ENCODE data around the gene KCNQ1. TPM values are rescaled to one million over a fixed set of nuclear protein-coding genes. Genes with fewer than 3 reads are reported as not detected.

Gene KCNQ1
- total and polyA plus RNA-seq, 9 of the 15 experiments (the other 6 are each of a cell fraction or from before 2014, with no cell fraction given), result 0.44 TPM; not detected in 8

DNA sequence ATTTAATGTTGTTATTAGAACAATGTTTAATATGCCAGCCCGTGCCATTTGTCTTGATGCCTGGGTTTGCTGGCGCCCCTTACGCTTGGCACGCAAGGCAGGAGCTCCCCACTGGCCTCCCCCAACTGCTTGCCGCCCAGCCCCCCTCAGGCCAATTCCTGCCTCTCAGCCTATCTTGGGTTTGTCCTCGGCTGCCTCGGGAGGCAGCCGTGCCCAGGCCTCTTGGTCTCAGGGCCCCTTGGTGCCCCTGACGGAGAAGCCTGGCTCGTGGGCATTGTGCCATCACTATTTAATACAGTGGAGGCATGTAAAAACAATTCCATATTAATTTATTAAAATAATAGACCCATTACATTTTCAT lies 135.2 kb downstream of the KCNQ1 start:
- no peaks in the 10 kb centered on the region for H3K9me3 ChIP-seq (replicated peaks; ENCODE audit: control insufficient read depth, insufficient read depth, low read depth, low read length)
- H3K4me1 ChIP-seq (replicated peaks in 1 of 2; ENCODE audit: control insufficient read depth in 2 of 2, insufficient read depth in 2 of 2, low read length in 2 of 2), result peaks cover 0 to 58% of the 10 kb centered on the region in 2 experiments; a peak in 2 of 5 replicates
- H4K20me1 ChIP-seq (replicated peaks; ENCODE audit: control insufficient read depth, insufficient read depth, low read length), result peaks cover 10% of the 10 kb centered on the region; the same call in 1 of the 2 replicates
- no peak for DNase-seq (ENCODE audit: extremely low read depth in 1 of 4, low spot score in 3 of 4)
- H3K4me3 ChIP-seq, result no peak overlapping the region
- ChIA-PET CTCF (ENCODE audit: low intra/inter-chr PET ratio) (no interaction called here), POLR2A (interaction anchor here (1.3 kb wide), 1 partner anchor 18 kb away, joined by 3 read pairs; no protein-coding TSS in a partner anchor)
- H3K9me1 ChIP-seq (ENCODE audit: control insufficient read depth, insufficient read depth, low read length), result no peaks in the 10 kb centered on the region
- in situ Hi-C loops (cut with MboI) (no loop called here), intact Hi-C loops (cut with micrococcal nuclease) (no loop called here)
- no peak overlapping the region for H3K27ac ChIP-seq (ENCODE audit: extremely low read depth, low read depth, low read length)
- H3K36me3 ChIP-seq (ENCODE audit: control insufficient read depth, insufficient read depth, low read length), result no peaks in the 10 kb centered on the region
- H2AFZ ChIP-seq (ENCODE audit: low read depth, low read length), result no peak overlapping the region
- peaks cover 4 to 53% of the 10 kb centered on the region in 2 experiments; a peak in 4 of 5 replicates for H3K27me3 ChIP-seq (ENCODE audit: control insufficient read depth in 2 of 2, insufficient read depth in 2 of 2, low read length in 2 of 2)
- H3K79me2 ChIP-seq (ENCODE audit: control insufficient read depth, insufficient read depth, low read length), result no peaks in the 10 kb centered on the region
- no peak for ATAC-seq
- no peak overlapping the region for H3K4me2 ChIP-seq (ENCODE audit: insufficient read depth, low read length)
- BruUV-seq (replicated peaks), result no TSS peak
- no peak overlapping the region for H3K9ac ChIP-seq (ENCODE audit: insufficient read depth in 1 of 2, low read depth in 2 of 2, low read length in 2 of 2)
- WGBS (ENCODE audit: insufficient coverage, low coverage, missing lambda C conversion rate), result 9% methylated on average over 10 of the region's 10 CpGs
- no peak for FAIRE-seq
- TF ChIP-seq, protein P1, sequence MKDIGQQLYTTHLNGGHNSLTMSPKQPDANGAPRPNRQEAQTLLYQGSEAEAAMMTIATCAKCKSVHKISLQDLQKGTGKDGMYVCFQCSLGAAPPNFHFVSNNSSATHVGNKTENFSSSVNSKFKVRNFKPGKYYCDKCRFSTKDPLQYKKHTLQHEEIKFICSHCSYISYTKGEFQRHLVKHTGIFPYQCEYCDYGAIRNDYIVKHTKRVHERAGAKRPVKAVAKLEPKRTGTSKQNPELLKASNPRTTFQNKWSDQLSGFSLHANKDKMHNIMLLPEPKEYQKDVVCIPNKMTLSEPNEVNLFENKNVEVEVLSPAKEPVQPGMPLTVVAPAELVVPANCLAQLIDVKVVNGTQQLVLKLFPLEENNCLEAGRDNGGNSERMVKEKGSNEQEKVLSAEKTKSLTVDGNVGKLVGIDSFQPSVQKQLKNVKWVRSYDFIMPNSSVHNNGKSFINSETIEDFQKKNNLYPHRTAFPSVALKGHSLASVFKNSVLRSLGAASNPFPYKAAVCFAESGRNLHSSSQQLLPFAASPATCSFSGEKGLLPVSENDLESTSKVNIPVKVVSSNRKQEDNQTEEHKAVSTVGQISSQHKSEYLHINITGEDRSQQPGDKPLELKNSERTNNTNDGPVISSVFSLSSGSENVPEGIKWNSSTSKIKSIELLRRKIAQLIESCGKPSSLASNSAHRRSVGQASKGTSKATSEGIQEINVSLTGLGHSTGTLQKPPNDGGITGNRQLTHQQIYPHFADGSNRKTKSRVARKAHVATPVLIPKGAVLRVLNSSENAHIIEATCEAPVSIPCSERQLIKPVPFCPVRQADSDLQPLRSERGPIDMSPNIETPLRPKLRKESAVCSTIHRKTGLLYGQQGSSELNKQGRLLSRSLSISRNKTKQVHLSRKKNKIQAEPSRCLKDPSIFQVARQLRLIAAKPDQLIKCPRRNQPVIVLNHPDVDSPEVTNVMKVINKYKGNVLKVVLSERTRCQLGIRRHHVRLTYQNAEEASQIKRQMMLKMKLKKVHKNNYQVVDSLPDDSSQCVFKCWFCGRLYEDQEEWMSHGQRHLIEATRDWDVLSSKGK (CRISPR knock-in tag; IDR thresholded peaks at IDR 0.05), result no peak
- TF ChIP-seq, protein P2, sequence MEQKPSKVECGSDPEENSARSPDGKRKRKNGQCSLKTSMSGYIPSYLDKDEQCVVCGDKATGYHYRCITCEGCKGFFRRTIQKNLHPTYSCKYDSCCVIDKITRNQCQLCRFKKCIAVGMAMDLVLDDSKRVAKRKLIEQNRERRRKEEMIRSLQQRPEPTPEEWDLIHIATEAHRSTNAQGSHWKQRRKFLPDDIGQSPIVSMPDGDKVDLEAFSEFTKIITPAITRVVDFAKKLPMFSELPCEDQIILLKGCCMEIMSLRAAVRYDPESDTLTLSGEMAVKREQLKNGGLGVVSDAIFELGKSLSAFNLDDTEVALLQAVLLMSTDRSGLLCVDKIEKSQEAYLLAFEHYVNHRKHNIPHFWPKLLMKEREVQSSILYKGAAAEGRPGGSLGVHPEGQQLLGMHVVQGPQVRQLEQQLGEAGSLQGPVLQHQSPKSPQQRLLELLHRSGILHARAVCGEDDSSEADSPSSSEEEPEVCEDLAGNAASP (IDR thresholded peaks at IDR 0.05), result no peak
